ENCODE measurements around the gene KIRREL1. TPM values are rescaled to one million over a fixed set of nuclear protein-coding genes. Genes with fewer than 3 reads are reported as not detected.
A peak's percentile ranks its signal among the peaks of the same experiment; 100 is the strongest.

Gene KIRREL1
- total RNA-seq, 1 experiment from 2014 or later, result 42.4 TPM

DNA sequence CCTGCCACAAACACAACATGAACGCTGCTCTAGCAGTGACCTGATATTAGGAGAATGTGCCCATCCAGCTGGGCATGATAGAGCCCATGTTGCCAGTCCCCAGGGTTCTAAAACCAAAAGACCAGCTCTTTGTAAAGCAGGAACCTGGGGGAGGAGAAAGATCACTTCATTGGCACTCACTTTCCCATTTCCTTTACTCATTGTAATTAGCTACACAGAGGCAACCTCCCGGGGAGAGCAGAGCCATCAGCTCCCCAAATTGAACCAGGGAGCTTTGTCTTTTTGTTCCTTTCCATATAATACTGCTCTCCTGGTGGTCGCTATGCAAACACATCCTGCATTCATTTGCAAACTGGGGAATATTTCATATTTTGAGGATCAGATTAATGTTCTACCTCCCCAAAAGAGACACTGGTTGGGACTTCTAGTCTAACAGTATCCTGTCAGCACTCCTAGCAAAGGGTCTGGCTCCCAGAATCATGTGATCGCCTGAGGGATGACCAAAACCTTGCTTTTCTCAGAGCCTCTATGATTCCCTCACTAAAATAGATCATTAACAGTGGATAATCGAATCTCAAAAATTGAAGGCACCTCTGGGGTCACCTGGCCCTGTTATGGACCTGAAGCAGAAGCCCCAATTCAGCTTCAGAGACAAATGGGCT, 110.5 kb downstream of the KIRREL1 start:
- ChIA-PET POLR2A (interaction anchor here (0.7 kb wide), 1 partner anchor 8 kb away, joined by 3 read pairs; no protein-coding TSS in a partner anchor), CTCF (interaction anchor here (0.8 to 14.7 kb wide), 18 partner anchors 9 to 524 kb away, joined by 3 to 347 read pairs (median 5); partner anchors contain the start of gene KIRREL1)
- peak overlapping the region; percentile 60 for H3K4me3 Mint-ChIP-seq
- TF ChIP-seq, protein P1, sequence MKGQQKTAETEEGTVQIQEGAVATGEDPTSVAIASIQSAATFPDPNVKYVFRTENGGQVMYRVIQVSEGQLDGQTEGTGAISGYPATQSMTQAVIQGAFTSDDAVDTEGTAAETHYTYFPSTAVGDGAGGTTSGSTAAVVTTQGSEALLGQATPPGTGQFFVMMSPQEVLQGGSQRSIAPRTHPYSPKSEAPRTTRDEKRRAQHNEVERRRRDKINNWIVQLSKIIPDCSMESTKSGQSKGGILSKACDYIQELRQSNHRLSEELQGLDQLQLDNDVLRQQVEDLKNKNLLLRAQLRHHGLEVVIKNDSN (CRISPR knock-in tag; IDR thresholded peaks at IDR 0.05), result peak; percentile 33; the same call in 1 of the 2 replicates
- TF ChIP-seq ETV6 (CRISPR knock-in tag; IDR thresholded peaks at IDR 0.05) (peak; percentile 51; the same call in 1 of the 2 replicates), TP53 (CRISPR knock-in tag; IDR thresholded peaks at IDR 0.05) (no peak), FOXK1 (CRISPR knock-in tag; IDR thresholded peaks at IDR 0.05) (0 out of 2 replicates have a peak, but pooled peaks have one; percentile 29)
- TF ChIP-seq, protein P2, sequence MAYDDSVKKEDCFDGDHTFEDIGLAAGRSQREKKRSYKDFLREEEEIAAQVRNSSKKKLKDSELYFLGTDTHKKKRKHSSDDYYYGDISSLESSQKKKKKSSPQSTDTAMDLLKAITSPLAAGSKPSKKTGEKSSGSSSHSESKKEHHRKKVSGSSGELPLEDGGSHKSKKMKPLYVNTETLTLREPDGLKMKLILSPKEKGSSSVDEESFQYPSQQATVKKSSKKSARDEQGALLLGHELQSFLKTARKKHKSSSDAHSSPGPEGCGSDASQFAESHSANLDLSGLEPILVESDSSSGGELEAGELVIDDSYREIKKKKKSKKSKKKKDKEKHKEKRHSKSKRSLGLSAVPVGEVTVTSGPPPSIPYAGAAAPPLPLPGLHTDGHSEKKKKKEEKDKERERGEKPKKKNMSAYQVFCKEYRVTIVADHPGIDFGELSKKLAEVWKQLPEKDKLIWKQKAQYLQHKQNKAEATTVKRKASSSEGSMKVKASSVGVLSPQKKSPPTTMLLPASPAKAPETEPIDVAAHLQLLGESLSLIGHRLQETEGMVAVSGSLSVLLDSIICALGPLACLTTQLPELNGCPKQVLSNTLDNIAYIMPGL (CRISPR knock-in tag; IDR thresholded peaks at IDR 0.05), result no peak
- TF ChIP-seq, protein P3, sequence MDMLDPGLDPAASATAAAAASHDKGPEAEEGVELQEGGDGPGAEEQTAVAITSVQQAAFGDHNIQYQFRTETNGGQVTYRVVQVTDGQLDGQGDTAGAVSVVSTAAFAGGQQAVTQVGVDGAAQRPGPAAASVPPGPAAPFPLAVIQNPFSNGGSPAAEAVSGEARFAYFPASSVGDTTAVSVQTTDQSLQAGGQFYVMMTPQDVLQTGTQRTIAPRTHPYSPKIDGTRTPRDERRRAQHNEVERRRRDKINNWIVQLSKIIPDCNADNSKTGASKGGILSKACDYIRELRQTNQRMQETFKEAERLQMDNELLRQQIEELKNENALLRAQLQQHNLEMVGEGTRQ (CRISPR knock-in tag; IDR thresholded peaks at IDR 0.05), result peak; percentile 58
- H3K27me3 Mint-ChIP-seq (ENCODE audit: low read depth), result 0 out of 2 replicates have a peak, but pooled peaks cover under 1% of the 10 kb centered on the region
- ATAC-seq, result peak; percentile 48
- peaks cover 92% of the 10 kb centered on the region for H3K4me1 Mint-ChIP-seq
- peak overlapping the region; percentile 95 for H3K27ac Mint-ChIP-seq
- DNase-seq (ENCODE audit: low spot score), result no peak
- no peaks in the 10 kb centered on the region for H3K9me3 Mint-ChIP-seq
- H3K36me3 Mint-ChIP-seq, result no peaks in the 10 kb centered on the region

DNA sequence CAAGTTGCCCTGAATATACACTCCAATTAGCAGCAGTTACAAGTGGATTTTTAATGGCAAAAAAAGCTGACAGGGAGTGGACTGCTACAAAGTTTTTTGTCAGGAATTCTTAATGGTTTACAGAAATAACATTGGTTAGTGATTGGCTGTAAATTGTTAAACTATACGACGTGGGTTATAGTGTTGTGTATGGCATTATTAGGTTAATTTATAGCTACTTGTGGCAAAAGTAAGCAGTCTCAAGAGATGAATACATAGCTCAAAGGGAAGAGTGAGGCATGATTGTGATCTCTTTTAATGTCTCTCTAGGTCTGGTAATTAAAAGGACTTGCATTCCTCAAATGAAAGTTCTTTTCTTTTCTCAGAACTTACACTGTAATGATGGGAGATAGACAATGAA, 111.4 kb downstream of the KIRREL1 start:
- Mint-ChIP-seq H3K4me3 (no peak overlapping the region), H3K4me1 (peaks cover 88% of the 10 kb centered on the region), H3K27ac (0 out of 2 replicates have a peak overlapping the region, but pooled peaks have one; percentile 73), H3K9me3 (peaks cover 4% of the 10 kb centered on the region; the same call in 1 of the 2 replicates), H3K27me3 (ENCODE audit: low read depth) (peaks cover 6% of the 10 kb centered on the region; the same call in 1 of the 2 replicates), H3K36me3 (peaks cover 5% of the 10 kb centered on the region)
- ChIA-PET CTCF (interaction anchor here (0.6 to 14.7 kb wide), 13 partner anchors 8 to 525 kb away, joined by 3 to 347 read pairs (median 10); partner anchors contain the start of gene KIRREL1), POLR2A (no interaction called here)
- TF ChIP-seq GTF2I (CRISPR knock-in tag; conservative IDR thresholded peaks at IDR 0.05) (no peak), MYBL2 (CRISPR knock-in tag; IDR thresholded peaks at IDR 0.05) (no peak), ZNF416 (CRISPR knock-in tag; IDR thresholded peaks at IDR 0.05) (no peak), ZBTB21 (CRISPR knock-in tag; IDR thresholded peaks at IDR 0.05; ENCODE audit: borderline replicate concordance) (no peak), NFYB (CRISPR knock-in tag; conservative IDR thresholded peaks at IDR 0.05; ENCODE audit: low read depth) (no peak), ZNF423 (CRISPR knock-in tag; IDR thresholded peaks at IDR 0.05) (no peak)
- TF ChIP-seq, protein P4, sequence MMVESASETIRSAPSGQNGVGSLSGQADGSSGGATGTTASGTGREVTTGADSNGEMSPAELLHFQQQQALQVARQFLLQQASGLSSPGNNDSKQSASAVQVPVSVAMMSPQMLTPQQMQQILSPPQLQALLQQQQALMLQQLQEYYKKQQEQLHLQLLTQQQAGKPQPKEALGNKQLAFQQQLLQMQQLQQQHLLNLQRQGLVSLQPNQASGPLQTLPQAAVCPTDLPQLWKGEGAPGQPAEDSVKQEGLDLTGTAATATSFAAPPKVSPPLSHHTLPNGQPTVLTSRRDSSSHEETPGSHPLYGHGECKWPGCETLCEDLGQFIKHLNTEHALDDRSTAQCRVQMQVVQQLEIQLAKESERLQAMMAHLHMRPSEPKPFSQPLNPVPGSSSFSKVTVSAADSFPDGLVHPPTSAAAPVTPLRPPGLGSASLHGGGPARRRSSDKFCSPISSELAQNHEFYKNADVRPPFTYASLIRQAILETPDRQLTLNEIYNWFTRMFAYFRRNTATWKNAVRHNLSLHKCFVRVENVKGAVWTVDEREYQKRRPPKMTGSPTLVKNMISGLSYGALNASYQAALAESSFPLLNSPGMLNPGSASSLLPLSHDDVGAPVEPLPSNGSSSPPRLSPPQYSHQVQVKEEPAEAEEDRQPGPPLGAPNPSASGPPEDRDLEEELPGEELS (CRISPR knock-in tag; IDR thresholded peaks at IDR 0.05), result no peak
- TF ChIP-seq, protein P5, sequence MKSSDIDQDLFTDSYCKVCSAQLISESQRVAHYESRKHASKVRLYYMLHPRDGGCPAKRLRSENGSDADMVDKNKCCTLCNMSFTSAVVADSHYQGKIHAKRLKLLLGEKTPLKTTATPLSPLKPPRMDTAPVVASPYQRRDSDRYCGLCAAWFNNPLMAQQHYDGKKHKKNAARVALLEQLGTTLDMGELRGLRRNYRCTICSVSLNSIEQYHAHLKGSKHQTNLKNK (CRISPR knock-in tag; IDR thresholded peaks at IDR 0.05), result no peak
- TF ChIP-seq, protein P6, sequence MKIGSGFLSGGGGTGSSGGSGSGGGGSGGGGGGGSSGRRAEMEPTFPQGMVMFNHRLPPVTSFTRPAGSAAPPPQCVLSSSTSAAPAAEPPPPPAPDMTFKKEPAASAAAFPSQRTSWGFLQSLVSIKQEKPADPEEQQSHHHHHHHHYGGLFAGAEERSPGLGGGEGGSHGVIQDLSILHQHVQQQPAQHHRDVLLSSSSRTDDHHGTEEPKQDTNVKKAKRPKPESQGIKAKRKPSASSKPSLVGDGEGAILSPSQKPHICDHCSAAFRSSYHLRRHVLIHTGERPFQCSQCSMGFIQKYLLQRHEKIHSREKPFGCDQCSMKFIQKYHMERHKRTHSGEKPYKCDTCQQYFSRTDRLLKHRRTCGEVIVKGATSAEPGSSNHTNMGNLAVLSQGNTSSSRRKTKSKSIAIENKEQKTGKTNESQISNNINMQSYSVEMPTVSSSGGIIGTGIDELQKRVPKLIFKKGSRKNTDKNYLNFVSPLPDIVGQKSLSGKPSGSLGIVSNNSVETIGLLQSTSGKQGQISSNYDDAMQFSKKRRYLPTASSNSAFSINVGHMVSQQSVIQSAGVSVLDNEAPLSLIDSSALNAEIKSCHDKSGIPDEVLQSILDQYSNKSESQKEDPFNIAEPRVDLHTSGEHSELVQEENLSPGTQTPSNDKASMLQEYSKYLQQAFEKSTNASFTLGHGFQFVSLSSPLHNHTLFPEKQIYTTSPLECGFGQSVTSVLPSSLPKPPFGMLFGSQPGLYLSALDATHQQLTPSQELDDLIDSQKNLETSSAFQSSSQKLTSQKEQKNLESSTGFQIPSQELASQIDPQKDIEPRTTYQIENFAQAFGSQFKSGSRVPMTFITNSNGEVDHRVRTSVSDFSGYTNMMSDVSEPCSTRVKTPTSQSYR (CRISPR knock-in tag; IDR thresholded peaks at IDR 0.05), result no peak
- TF ChIP-seq, protein P3 (CRISPR knock-in tag; IDR thresholded peaks at IDR 0.05), result no peak
- TF ChIP-seq, protein P7, sequence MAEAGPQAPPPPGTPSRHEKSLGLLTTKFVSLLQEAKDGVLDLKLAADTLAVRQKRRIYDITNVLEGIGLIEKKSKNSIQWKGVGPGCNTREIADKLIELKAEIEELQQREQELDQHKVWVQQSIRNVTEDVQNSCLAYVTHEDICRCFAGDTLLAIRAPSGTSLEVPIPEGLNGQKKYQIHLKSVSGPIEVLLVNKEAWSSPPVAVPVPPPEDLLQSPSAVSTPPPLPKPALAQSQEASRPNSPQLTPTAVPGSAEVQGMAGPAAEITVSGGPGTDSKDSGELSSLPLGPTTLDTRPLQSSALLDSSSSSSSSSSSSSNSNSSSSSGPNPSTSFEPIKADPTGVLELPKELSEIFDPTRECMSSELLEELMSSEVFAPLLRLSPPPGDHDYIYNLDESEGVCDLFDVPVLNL (CRISPR knock-in tag; IDR thresholded peaks at IDR 0.05; ENCODE audit: borderline replicate concordance, low read depth), result no peak
- no peak for ATAC-seq
- DNase-seq (ENCODE audit: low spot score), result no peak

Data from WTC11 (cell line).